Parathyroid adenoma (tissue), 2 donors: ENCODE results near the gene SLC6A13.

Experiments used
- H2AFZ ChIP-seq: fragments of 300-600 bp; sonication (generic); one replicate; pipeline ENCODE4 v1.7.0; 2017; ENCODE audit warnings: antibody characterized with exemption, mild to moderate bottlenecking
- H3K27ac ChIP-seq: fragments of 300-600 bp; sonication (generic); one replicate; pipeline ENCODE4 v1.7.0; 2017
- H3K27me3 ChIP-seq: fragments of 300-600 bp; sonication (generic); one replicate; pipeline ENCODE4 v1.7.0; 2017; ENCODE audit warnings: low read length; ENCODE audit not compliant: control insufficient read depth, insufficient read depth
- H3K36me3 ChIP-seq: fragments of 300-600 bp; sonication (generic); one replicate; pipeline ENCODE4 v1.7.0; 2017; ENCODE audit warnings: low read length; ENCODE audit not compliant: control insufficient read depth, insufficient read depth
- H3K4me1 ChIP-seq: fragments of 300-600 bp; sonication (generic); one replicate; pipeline ENCODE4 v1.7.0; 2017; ENCODE audit warnings: control low read depth
- H3K4me2 ChIP-seq: fragments of 300-600 bp; sonication (generic); one replicate; pipeline ENCODE4 v1.7.0; 2017; ENCODE audit warnings: low read length
- H3K4me3 ChIP-seq: fragments of 300-600 bp; sonication (generic); one replicate; pipeline ENCODE4 v1.7.0; 2017; ENCODE audit warnings: low read depth, low read length
- H3K79me2 ChIP-seq: fragments of 300-600 bp; sonication (generic); one replicate; pipeline ENCODE4 v1.7.0; 2017; ENCODE audit warnings: control low read depth
- H3K9ac ChIP-seq: fragments of 300-600 bp; sonication (generic); one replicate; pipeline ENCODE4 v1.7.0; 2017; ENCODE audit warnings: mild to moderate bottlenecking
- H3K9me3 ChIP-seq: fragments of 300-600 bp; sonication (generic); one replicate; pipeline ENCODE4 v1.7.0; 2017; ENCODE audit warnings: low read length; ENCODE audit not compliant: control insufficient read depth
- CTCF ChIP-seq: fragments of 300-600 bp; sonication (generic); IDR thresholded peaks from one replicate; pipeline ENCODE4 v1.7.0; 2017; ENCODE audit warnings: antibody characterized with exemption, mild to moderate bottlenecking
- donor health status: primary hyperparathyroidism.

The SLC6A13 gene

DNA sequence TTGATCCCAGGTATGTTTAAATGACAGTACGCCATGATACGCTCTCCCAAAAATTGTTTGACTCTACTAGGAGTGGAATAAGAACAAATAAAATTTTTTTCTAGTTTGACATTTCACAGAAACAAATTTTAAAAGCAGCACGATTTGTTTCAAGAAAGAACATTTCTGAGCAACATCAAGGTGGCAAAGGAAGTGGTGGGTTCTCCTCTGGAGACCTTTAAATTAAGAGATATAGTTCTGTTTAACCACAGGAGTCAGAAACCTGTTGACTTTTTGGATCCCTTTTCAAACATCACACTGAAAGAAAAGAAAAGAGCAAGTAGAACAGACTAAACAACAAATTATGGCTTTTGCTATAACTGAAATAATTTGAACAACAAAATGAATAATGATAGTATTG is 2.5 kb upstream of the SLC6A13 start:
- Histone ChIP-seq H3K4me1 (peaks cover 13% of the 10 kb centered on the region), H3K27me3 (no peaks in the 10 kb centered on the region), H3K79me2 (no peaks in the 10 kb centered on the region), H3K4me2 (no peak overlapping the region), H3K9ac (no peak overlapping the region), H3K27ac (no peak overlapping the region), H3K9me3 (no peaks in the 10 kb centered on the region), H3K4me3 (no peak overlapping the region), H3K36me3 (no peaks in the 10 kb centered on the region), H2AFZ (no peak overlapping the region)
- no peak for TF ChIP-seq CTCF

GRCh38 chr12:264269-264668 is 1.6 kb upstream of the SLC6A13 start:
- Histone ChIP-seq H3K9ac (no peak overlapping the region), H3K4me2 (no peak overlapping the region), H3K9me3 (no peaks in the 10 kb centered on the region), H3K27ac (no peak overlapping the region), H3K79me2 (no peaks in the 10 kb centered on the region), H3K27me3 (no peaks in the 10 kb centered on the region), H3K4me1 (peaks cover 13% of the 10 kb centered on the region), H3K36me3 (no peaks in the 10 kb centered on the region), H3K4me3 (no peak overlapping the region), H2AFZ (no peak overlapping the region)
- TF ChIP-seq CTCF: no peak

- Histone ChIP-seq H3K27ac (no peak overlapping the region), H3K79me2 (no peaks in the 10 kb centered on the region), H2AFZ (no peak overlapping the region), H3K4me3 (no peak overlapping the region), H3K4me2 (no peak overlapping the region), H3K27me3 (no peaks in the 10 kb centered on the region), H3K4me1 (peaks cover 13% of the 10 kb centered on the region), H3K9me3 (no peaks in the 10 kb centered on the region), H3K36me3 (no peaks in the 10 kb centered on the region), H3K9ac (no peak overlapping the region)
- TF ChIP-seq CTCF: no peak
These were observed 938 bp upstream of the SLC6A13 start for GRCh38 chr12:263574-263973.

- Histone ChIP-seq H3K9me3 (no peaks in the 10 kb centered on the region), H3K79me2 (no peaks in the 10 kb centered on the region), H3K4me2 (no peak overlapping the region), H3K4me3 (no peak overlapping the region), H3K27me3 (no peaks in the 10 kb centered on the region), H2AFZ (no peak overlapping the region), H3K36me3 (no peaks in the 10 kb centered on the region), H3K4me1 (peaks cover 3% of the 10 kb centered on the region), H3K9ac (no peak overlapping the region), H3K27ac (no peak overlapping the region)
- no peak for TF ChIP-seq CTCF
These were observed 523 bp downstream of the SLC6A13 start for GRCh38 chr12:262113-262512.

- Histone ChIP-seq H3K79me2 (no peaks in the 10 kb centered on the region), H3K27me3 (no peaks in the 10 kb centered on the region), H3K36me3 (no peaks in the 10 kb centered on the region), H3K4me3 (no peak overlapping the region), H3K4me1 (peaks cover 3% of the 10 kb centered on the region), H3K9ac (no peak overlapping the region), H3K9me3 (no peaks in the 10 kb centered on the region), H2AFZ (no peak overlapping the region), H3K4me2 (no peak overlapping the region), H3K27ac (no peak overlapping the region)
- no peak for TF ChIP-seq CTCF
These were observed 4.9 kb downstream of the SLC6A13 start for GRCh38 chr12:257521-258321.
